Measurements from ENCODE around the gene ZSCAN30. TPM values are rescaled to one million over a fixed set of nuclear protein-coding genes. Genes with fewer than 3 reads are reported as not detected.

Gene ZSCAN30
- polyA plus RNA-seq, 1 donor from 2014 or later = 30.6 TPM

DNA sequence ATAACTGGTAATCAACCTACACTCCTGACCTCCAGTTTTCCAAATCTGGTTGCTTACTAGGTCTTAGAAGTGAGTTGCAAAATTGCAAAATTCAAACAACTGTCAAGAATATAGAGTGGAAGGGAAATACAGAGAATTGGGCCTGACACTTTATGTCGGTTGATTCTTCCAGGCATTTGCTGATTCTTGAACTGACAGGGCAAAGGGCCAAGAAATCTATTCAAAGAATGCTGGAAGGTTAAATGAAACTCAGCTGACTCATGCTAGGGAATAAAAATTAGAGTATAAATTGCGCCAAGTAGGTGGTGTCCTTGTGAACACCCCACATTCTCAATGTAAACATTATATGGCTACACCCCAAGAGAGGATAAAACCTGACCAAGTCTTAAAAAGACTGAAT lies 21.5 kb upstream of the ZSCAN30 start:
- Histone ChIP-seq H4K20me1 (ENCODE audit: insufficient read depth) (no peaks in the 10 kb centered on the region), H3K27ac (ENCODE audit: low read length) (no peak overlapping the region), H2AFZ (ENCODE audit: low read depth, low read length) (no peak overlapping the region), H3F3A (ENCODE audit: insufficient read depth, low read length, poor library complexity, severe bottlenecking) (no peaks in the 10 kb centered on the region), H3K27me3 (ENCODE audit: insufficient read depth, low read depth, low read length) (no peaks in the 10 kb centered on the region), H3K9ac (ENCODE audit: low read length) (no peak overlapping the region), H3K4me2 (ENCODE audit: low read length) (no peak overlapping the region), H3K9me3 (ENCODE audit: low read length) (peaks cover 12% of the 10 kb centered on the region), H3K9me2 (ENCODE audit: insufficient read depth, low read length) (no peaks in the 10 kb centered on the region), H3K79me2 (replicated peaks; ENCODE audit: insufficient read depth, low read length) (no peaks in the 10 kb centered on the region), H3K4me3 (ENCODE audit: low read length) (no peak overlapping the region), H3K36me3 (ENCODE audit: insufficient read depth, low read length) (peaks cover 12% of the 10 kb centered on the region)
- TF ChIP-seq EP300 (conservative IDR thresholded peaks at IDR 0.05; ENCODE audit: poor library complexity, severe bottlenecking) (no peak), TAF1 (IDR thresholded peaks at IDR 0.05; ENCODE audit: low read depth) (no peak)

DNA sequence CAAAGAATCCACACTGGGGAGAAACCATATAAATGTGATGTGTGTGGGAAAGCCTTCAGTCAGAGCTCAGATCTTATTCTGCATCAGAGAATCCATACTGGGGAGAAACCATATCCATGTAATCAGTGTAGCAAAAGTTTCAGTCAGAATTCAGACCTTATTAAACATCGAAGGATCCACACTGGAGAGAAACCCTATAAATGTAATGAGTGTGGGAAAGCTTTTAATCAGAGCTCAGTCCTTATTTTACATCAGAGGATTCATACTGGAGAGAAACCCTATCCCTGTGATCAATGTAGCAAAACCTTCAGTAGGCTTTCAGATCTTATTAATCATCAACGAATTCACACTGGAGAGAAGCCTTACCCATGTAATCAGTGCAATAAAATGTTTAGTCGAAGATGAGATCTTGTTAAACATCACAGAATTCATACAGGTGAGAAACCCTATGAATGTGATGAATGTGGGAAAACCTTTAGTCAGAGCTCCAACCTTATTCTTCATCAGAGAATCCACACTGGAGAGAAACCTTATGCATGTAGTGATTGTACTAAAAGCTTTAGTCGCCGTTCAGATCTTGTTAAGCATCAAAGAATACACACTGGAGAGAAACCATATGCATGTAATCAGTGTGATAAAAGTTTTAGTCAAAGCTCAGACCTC lies 16.7 kb upstream of the ZSCAN30 start:
- Histone ChIP-seq H3K9me2 (ENCODE audit: insufficient read depth, low read length) (no peaks in the 10 kb centered on the region), H2AFZ (ENCODE audit: low read depth, low read length) (no peak overlapping the region), H3K27me3 (ENCODE audit: insufficient read depth, low read depth, low read length) (no peaks in the 10 kb centered on the region), H3K9me3 (ENCODE audit: low read length) (peaks cover 34% of the 10 kb centered on the region), H3K4me3 (ENCODE audit: low read length) (no peak overlapping the region), H3K9ac (ENCODE audit: low read length) (no peak overlapping the region), H3F3A (ENCODE audit: insufficient read depth, low read length, poor library complexity, severe bottlenecking) (no peaks in the 10 kb centered on the region), H3K27ac (ENCODE audit: low read length) (no peak overlapping the region), H3K79me2 (replicated peaks; ENCODE audit: insufficient read depth, low read length) (peaks cover 7% of the 10 kb centered on the region), H3K36me3 (ENCODE audit: insufficient read depth, low read length) (peaks cover 25% of the 10 kb centered on the region), H4K20me1 (ENCODE audit: insufficient read depth) (no peaks in the 10 kb centered on the region), H3K4me2 (ENCODE audit: low read length) (no peak overlapping the region)
- TF ChIP-seq MXI1 (conservative IDR thresholded peaks at IDR 0.05; ENCODE audit: poor library complexity, severe bottlenecking) (no peak), EZH2 (IDR thresholded peaks at IDR 0.05; ENCODE audit: borderline replicate concordance, insufficient read depth, low read length, poor library complexity, severe bottlenecking) (no peak), SMC3 (conservative IDR thresholded peaks at IDR 0.05; ENCODE audit: poor library complexity) (no peak), TAF1 (IDR thresholded peaks at IDR 0.05; ENCODE audit: low read depth) (no peak), POLR2AphosphoS5 (IDR thresholded peaks at IDR 0.05) (no peak), EP300 (conservative IDR thresholded peaks at IDR 0.05; ENCODE audit: poor library complexity, severe bottlenecking) (no peak), RAD21 (conservative IDR thresholded peaks at IDR 0.05) (no peak)
- TF ChIP-seq, protein P1, sequence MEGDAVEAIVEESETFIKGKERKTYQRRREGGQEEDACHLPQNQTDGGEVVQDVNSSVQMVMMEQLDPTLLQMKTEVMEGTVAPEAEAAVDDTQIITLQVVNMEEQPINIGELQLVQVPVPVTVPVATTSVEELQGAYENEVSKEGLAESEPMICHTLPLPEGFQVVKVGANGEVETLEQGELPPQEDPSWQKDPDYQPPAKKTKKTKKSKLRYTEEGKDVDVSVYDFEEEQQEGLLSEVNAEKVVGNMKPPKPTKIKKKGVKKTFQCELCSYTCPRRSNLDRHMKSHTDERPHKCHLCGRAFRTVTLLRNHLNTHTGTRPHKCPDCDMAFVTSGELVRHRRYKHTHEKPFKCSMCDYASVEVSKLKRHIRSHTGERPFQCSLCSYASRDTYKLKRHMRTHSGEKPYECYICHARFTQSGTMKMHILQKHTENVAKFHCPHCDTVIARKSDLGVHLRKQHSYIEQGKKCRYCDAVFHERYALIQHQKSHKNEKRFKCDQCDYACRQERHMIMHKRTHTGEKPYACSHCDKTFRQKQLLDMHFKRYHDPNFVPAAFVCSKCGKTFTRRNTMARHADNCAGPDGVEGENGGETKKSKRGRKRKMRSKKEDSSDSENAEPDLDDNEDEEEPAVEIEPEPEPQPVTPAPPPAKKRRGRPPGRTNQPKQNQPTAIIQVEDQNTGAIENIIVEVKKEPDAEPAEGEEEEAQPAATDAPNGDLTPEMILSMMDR (IDR thresholded peaks at IDR 0.05; ENCODE audit: poor library complexity, severe bottlenecking) = no peak
- TF ChIP-seq, protein P2, sequence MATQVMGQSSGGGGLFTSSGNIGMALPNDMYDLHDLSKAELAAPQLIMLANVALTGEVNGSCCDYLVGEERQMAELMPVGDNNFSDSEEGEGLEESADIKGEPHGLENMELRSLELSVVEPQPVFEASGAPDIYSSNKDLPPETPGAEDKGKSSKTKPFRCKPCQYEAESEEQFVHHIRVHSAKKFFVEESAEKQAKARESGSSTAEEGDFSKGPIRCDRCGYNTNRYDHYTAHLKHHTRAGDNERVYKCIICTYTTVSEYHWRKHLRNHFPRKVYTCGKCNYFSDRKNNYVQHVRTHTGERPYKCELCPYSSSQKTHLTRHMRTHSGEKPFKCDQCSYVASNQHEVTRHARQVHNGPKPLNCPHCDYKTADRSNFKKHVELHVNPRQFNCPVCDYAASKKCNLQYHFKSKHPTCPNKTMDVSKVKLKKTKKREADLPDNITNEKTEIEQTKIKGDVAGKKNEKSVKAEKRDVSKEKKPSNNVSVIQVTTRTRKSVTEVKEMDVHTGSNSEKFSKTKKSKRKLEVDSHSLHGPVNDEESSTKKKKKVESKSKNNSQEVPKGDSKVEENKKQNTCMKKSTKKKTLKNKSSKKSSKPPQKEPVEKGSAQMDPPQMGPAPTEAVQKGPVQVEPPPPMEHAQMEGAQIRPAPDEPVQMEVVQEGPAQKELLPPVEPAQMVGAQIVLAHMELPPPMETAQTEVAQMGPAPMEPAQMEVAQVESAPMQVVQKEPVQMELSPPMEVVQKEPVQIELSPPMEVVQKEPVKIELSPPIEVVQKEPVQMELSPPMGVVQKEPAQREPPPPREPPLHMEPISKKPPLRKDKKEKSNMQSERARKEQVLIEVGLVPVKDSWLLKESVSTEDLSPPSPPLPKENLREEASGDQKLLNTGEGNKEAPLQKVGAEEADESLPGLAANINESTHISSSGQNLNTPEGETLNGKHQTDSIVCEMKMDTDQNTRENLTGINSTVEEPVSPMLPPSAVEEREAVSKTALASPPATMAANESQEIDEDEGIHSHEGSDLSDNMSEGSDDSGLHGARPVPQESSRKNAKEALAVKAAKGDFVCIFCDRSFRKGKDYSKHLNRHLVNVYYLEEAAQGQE (IDR thresholded peaks at IDR 0.05; ENCODE audit: borderline replicate concordance) = no peak

Measured in neural cell (in vitro differentiated cells).